OCI-LY3 (cell line): ENCODE measurements around the gene DRC1.

Experiments
- H2AFZ ChIP-seq: fragments of 200-600, 300-600 bp; shearing (Covaris generic); 2 replicates; pipeline ENCODE4 v1.6.0; 2014; ENCODE audit warnings: antibody characterized with exemption, low read depth, low read length
- H3K27ac ChIP-seq: fragments of 200-600, 300-600 bp; sonication (generic); 2 replicates; pipeline ENCODE4 v1.5.1; 2014; ENCODE audit warnings: mild to moderate bottlenecking, low read length, moderate library complexity, mixed read lengths
- H3K27me3 ChIP-seq: fragments of 200-600, 300-600 bp; sonication (generic); 2 replicates; pipeline ENCODE4 v1.6.1; 2014; ENCODE audit warnings: low read depth, low read length, mixed read lengths
- H3K36me3 ChIP-seq: fragments of 200-600, 300-600 bp; sonication (generic); replicated peaks from 2 replicates; pipeline ENCODE3; 2014; ENCODE audit warnings: low read depth, low read length, mixed read lengths
- H3K4me1 ChIP-seq: fragments of 300-600, 200-600 bp; sonication (generic); 2 replicates; pipeline ENCODE4 v1.6.1; 2014; ENCODE audit warnings: low read length, mixed read lengths
- H3K4me2 ChIP-seq: fragments of 200-600, 300-600 bp; sonication (generic); 2 replicates; pipeline ENCODE4 v1.6.1; 2014; ENCODE audit warnings: low read length, mixed read lengths
- H3K4me3 ChIP-seq: fragments of 300-600, 200-600 bp; sonication (generic); 2 replicates; pipeline ENCODE4 v1.5.1; 2014; ENCODE audit warnings: antibody characterized with exemption, mild to moderate bottlenecking, low read length, moderate library complexity
- H3K79me2 ChIP-seq: fragments of 300-600, 200-600 bp; shearing (Covaris generic); 2 replicates; pipeline ENCODE4 v1.6.1; 2014; ENCODE audit warnings: mild to moderate bottlenecking, low read length, mixed read lengths
- H3K9ac ChIP-seq: fragments of 300-600, 200-600 bp; shearing (Covaris generic); 2 replicates; pipeline ENCODE4 v1.6.0; 2014; ENCODE audit warnings: mild to moderate bottlenecking, low read length, moderate library complexity
- H3K9me3 ChIP-seq: fragments of 200-600, 300-600 bp; shearing (Covaris generic); 2 replicates; pipeline ENCODE4 v1.6.1; 2014; ENCODE audit warnings: low read length, mixed read lengths; ENCODE audit not compliant: insufficient read depth
- H4K20me1 ChIP-seq: fragments of 200-600, 300-600 bp; sonication (generic); 2 replicates; pipeline ENCODE4 v1.6.1; 2016; ENCODE audit warnings: low read length, mixed read lengths; ENCODE audit not compliant: insufficient read depth
- EZH2phosphoT487 ChIP-seq: fragments of 200-600 bp; shearing (Covaris generic); IDR thresholded peaks from 2 replicates; pipeline ENCODE4 v1.6.1; 2018; ENCODE audit warnings: antibody characterized with exemption, mixed run types, low read depth
- TF ChIP-seq, protein P1 (sequence below): fragments of 200-600, 300-600 bp; sonication (generic); IDR thresholded peaks from 2 replicates; pipeline ENCODE4 v1.5.1; 2014; ENCODE audit warnings: antibody characterized with exemption, low read length, low read depth

The DRC1 gene

DNA sequence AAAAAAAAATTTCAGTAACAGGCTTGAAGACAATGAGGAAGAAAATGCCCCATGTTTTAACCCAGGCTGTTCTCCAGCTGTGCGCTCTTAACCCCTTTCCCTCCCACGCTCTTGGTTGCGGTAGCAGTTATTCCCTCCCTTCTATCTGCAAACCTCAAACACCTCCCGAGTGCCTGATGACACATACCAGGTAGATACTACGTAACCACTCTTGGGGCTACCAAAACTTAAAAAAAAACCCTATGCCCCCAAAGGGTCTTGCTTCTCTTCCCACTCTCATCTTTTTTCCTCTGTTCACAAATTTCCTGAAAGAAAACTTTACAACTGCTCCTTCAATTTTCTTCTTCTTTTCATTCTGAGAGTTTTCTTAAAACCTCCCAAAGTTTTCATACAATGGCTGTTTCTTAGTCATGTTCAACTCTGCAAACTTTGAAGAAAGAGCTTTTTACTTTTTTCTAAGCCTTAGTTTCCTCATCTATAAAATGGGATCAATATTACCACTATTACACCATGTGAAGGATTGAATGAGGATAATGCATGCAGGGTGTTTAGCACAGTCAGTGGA lies 4.9 kb upstream of the DRC1 start:
- Histone ChIP-seq H3K4me3 (no peak overlapping the region), H3K4me1 (no peaks in the 10 kb centered on the region), H4K20me1 (no peaks in the 10 kb centered on the region), H3K4me2 (no peak overlapping the region), H3K27ac (no peak overlapping the region), H3K36me3 (peaks cover 14% of the 10 kb centered on the region), H3K79me2 (no peaks in the 10 kb centered on the region), H3K27me3 (no peaks in the 10 kb centered on the region), H2AFZ (no peak overlapping the region), H3K9me3 (no peaks in the 10 kb centered on the region), H3K9ac (no peak overlapping the region)
- TF ChIP-seq EZH2phosphoT487: no peak
- TF ChIP-seq, protein P1, sequence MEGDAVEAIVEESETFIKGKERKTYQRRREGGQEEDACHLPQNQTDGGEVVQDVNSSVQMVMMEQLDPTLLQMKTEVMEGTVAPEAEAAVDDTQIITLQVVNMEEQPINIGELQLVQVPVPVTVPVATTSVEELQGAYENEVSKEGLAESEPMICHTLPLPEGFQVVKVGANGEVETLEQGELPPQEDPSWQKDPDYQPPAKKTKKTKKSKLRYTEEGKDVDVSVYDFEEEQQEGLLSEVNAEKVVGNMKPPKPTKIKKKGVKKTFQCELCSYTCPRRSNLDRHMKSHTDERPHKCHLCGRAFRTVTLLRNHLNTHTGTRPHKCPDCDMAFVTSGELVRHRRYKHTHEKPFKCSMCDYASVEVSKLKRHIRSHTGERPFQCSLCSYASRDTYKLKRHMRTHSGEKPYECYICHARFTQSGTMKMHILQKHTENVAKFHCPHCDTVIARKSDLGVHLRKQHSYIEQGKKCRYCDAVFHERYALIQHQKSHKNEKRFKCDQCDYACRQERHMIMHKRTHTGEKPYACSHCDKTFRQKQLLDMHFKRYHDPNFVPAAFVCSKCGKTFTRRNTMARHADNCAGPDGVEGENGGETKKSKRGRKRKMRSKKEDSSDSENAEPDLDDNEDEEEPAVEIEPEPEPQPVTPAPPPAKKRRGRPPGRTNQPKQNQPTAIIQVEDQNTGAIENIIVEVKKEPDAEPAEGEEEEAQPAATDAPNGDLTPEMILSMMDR: no peak

DNA sequence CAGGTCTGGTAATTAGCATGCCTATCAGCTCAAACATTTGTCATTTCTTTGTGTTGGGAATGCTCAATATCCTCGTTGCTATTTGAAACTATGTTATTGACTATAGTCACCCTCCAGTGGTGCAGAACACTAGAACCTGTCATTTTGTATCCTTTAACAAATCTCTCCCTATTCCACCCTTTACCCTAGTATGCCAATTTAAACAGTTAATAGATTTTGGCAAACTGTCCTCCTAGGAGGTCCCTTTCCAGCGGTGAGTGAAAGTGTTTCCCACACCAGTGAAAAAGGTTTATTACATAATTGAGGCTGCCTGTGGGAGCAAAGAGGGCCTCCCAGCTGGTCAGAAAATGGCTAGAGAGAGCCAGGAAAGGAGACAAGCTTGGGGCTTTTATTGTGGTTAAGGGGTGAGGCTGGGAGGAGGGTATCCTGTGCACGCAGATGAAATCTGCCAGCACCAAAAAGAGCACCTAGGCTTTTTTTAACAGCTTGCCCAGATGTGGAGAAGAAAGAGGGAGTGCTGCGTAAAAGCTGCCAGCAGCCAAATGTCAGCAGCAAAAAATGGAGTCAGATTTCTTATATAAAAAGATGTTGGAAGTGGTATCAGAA lies 1.8 kb upstream of the DRC1 start:
- Histone ChIP-seq H3K27me3 (no peaks in the 10 kb centered on the region), H3K4me2 (no peak overlapping the region), H4K20me1 (no peaks in the 10 kb centered on the region), H3K27ac (no peak overlapping the region), H3K79me2 (no peaks in the 10 kb centered on the region), H3K9me3 (no peaks in the 10 kb centered on the region), H3K4me1 (no peaks in the 10 kb centered on the region), H2AFZ (no peak overlapping the region), H3K4me3 (no peak overlapping the region), H3K9ac (no peak overlapping the region), H3K36me3 (peaks cover 4% of the 10 kb centered on the region)
- TF ChIP-seq, protein P1: no peak
- no peak for TF ChIP-seq EZH2phosphoT487

DNA sequence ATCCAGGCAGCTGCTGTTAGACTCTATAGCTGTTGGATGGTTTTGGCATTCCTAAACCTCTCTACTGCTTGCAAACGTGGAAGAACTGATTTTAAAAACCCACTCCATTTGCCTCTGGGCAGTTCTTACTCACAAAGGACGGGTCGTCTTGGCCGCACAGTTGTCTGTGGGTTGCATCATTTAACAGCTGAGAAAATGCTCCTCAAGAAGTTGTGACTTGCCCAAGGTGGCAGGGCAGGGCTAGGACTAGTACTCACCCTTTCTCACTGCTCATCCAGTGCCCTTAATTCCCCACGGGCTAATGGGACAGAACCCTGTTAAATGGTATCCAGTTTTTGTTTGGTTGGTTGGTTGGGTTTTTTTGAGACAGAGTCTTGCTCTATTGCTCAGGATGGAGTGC lies 997 bp upstream of the DRC1 start:
- Histone ChIP-seq H3K79me2 (no peaks in the 10 kb centered on the region), H3K27ac (no peak overlapping the region), H4K20me1 (no peaks in the 10 kb centered on the region), H3K4me1 (no peaks in the 10 kb centered on the region), H3K9ac (no peak overlapping the region), H3K4me3 (no peak overlapping the region), H3K27me3 (no peaks in the 10 kb centered on the region), H3K4me2 (no peak overlapping the region), H3K9me3 (no peaks in the 10 kb centered on the region), H3K36me3 (no peaks in the 10 kb centered on the region), H2AFZ (no peak overlapping the region)
- TF ChIP-seq, protein P1: no peak
- no peak for TF ChIP-seq EZH2phosphoT487

DNA sequence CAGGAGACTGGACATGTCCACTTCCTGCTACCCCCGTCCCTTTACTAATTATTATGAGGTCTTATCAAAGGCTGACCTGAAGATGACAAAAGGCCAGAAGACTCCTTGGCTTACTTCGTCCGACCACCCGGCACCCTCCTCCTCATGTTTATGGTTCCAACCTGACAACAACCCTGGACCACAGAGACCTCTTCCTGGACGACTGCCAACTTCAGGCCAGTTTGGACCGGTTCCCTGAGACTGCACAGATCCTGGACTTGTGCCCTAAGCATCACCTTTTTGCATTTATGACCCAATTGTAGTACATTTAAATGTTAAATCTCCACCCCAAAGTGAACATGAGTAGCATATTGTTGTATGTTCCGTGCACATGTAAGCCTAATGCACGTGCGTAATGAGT lies 5.8 kb downstream of the DRC1 start:
- TF ChIP-seq, protein P1: no peak
- no peak for TF ChIP-seq EZH2phosphoT487
- H3K4me1 ChIP-seq: peaks cover 8% of the 10 kb centered on the region
- no peaks in the 10 kb centered on the region for H3K27me3 ChIP-seq
- no peak overlapping the region for H2AFZ ChIP-seq
- H3K4me2 ChIP-seq: no peak overlapping the region
- H3K9me3 ChIP-seq: no peaks in the 10 kb centered on the region
- H4K20me1 ChIP-seq: no peaks in the 10 kb centered on the region
- H3K79me2 ChIP-seq: no peaks in the 10 kb centered on the region
- no peak overlapping the region for H3K4me3 ChIP-seq
- H3K36me3 ChIP-seq: no peaks in the 10 kb centered on the region
- H3K9ac ChIP-seq: no peak overlapping the region
- no peak overlapping the region for H3K27ac ChIP-seq
